ENCODE results near the gene ZKSCAN7.
"Not testable (repeated sequence)": the region's sequence is repeated elsewhere in the genome, so short reads cannot be mapped to it uniquely, and the experiment has no call there.

The ZKSCAN7 gene

GRCh38 chr3:44576613-44577012 is 21.6 kb downstream of the ZKSCAN7 start:
- no peak overlapping the region for H3K27ac ChIP-seq
- TF ChIP-seq ZFX (IDR thresholded peaks at IDR 0.05): no peak
- TF ChIP-seq, protein P1, sequence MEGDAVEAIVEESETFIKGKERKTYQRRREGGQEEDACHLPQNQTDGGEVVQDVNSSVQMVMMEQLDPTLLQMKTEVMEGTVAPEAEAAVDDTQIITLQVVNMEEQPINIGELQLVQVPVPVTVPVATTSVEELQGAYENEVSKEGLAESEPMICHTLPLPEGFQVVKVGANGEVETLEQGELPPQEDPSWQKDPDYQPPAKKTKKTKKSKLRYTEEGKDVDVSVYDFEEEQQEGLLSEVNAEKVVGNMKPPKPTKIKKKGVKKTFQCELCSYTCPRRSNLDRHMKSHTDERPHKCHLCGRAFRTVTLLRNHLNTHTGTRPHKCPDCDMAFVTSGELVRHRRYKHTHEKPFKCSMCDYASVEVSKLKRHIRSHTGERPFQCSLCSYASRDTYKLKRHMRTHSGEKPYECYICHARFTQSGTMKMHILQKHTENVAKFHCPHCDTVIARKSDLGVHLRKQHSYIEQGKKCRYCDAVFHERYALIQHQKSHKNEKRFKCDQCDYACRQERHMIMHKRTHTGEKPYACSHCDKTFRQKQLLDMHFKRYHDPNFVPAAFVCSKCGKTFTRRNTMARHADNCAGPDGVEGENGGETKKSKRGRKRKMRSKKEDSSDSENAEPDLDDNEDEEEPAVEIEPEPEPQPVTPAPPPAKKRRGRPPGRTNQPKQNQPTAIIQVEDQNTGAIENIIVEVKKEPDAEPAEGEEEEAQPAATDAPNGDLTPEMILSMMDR (conservative IDR thresholded peaks at IDR 0.05): no peak

DNA sequence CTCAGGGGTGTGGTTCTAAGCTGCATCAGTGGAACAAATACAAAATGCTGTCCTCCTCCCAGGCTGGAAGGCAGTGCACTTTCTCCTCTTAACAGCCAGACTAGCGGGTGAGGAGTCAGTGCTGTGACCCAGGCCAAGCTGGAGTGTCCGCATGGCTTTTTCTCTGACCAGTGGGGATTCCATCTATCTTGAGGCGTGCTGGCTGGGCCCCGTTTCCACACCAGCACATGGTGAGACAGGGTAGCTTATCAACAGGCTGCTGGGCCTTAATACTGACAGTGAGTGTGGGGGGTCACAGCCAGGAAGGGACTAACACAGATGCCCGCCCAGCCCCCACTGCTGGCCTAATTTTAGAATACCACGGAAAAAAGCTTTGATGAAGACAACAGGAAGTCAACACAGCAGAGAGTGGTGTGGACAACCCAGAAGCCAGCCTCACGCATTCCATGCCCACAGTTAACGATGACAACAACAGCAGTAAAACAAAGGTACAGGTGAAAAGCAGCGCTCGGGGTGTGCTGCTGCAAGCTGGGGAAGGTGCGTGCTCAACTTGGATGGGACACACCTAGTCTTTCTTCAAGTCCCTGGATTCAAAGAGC is 22.5 kb downstream of the ZKSCAN7 start:
- H3K27ac ChIP-seq: not testable (repeated sequence)

DNA sequence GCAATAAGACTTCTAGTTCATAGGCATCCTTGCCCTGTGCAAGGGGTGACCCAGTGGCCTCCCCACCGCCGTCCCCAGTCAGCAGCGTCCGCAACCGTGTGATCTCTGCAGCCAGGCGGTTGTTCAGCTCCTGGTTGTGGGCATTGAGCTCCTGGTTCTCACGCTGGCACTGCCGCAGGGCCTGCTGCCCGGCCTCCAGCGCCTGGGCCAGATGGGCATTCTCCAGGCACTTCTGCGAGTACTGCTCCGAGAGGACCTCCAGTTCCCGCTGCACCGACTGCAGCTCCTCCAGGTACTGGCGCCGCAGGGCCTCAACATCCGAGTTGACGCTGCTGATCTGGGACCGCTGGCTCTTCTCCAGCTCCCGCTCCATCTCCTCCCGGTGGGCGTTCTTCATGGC is 23.3 kb downstream of the ZKSCAN7 start:
- H3K27ac ChIP-seq: not testable (repeated sequence)

GRCh38 chr3:44578924-44579515 is 24.0 kb downstream of the ZKSCAN7 start:
- not testable (repeated sequence) for H3K27ac ChIP-seq

DNA sequence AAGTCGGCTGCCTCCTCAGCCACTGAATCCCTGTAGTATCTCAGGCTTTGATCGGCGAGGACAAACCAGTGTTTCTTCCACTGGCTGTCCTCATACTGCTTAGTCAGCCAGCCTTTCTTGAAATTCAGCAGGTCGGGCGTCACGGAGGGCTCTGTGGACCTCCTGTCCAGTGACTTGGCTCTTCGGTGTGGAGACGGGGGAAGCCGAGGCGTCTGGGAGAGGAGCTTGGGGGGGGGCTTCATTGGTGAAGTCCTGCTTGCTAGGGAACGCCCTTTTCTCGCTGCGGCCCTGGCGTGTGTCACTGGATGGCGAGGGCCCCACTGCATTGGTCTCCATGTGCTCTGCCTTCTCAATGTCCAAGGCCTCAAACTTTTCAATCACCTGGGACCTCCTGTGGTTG is 24.8 kb downstream of the ZKSCAN7 start:
- not testable (repeated sequence) for H3K27ac ChIP-seq

GRCh38 chr3:44580971-44581370 is 26.0 kb downstream of the ZKSCAN7 start:
- H3K27ac ChIP-seq: not testable (repeated sequence)

DNA sequence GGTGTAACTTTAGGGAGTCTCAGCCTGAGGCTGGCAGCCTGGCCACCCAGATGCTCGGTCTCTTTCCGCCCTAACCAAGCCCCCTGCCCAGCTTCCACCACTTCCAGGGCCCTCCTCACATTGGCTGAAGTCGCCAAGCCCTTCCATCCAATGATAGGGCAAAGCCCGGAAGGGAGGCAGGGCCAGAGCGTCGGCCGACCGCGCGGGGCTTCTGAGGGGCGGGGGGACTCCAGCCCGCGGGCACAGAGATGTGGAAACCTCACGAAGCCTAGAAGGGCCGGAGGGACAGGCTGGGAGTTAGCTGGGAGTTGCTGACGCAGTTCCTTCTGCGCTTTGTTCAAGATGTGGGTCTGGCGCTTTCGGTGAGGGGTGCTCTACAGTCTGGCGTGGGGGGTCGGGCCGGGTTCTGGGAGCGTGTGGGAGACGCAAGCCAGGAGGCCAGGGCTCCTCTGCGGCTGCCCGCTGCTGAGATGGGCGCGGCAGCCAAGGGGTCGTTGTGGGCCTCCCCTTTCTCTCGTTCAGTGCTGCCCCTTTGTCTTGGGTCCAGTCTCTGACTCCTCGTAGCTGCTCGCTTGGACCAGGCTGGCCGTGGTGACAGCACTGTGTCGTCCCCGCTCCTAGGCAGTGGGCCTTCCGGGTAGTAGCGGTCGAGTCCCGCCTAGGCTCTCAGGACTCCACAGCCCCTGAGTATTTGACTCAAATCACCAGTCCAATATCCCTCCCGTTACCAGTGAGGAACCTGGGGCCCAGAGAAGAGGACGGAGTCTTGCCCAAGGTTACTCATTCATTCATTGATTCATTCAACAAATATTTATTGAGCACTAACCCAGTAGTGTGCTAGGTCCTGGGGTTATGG is 29.9 kb downstream of the ZKSCAN7 start, which contains the start of gene ZNF660:
Gene ZNF660 (plus strand): TSS at position 319 of the 856 bp plus-strand sequence. CDS start 9,230 bp downstream, outside the sequence.
- TF ChIP-seq ZFX (IDR thresholded peaks at IDR 0.05): no peak
- TF ChIP-seq, protein P1 (conservative IDR thresholded peaks at IDR 0.05): no peak
- no peak within 1 kb of the TSS for H3K27ac ChIP-seq

DNA sequence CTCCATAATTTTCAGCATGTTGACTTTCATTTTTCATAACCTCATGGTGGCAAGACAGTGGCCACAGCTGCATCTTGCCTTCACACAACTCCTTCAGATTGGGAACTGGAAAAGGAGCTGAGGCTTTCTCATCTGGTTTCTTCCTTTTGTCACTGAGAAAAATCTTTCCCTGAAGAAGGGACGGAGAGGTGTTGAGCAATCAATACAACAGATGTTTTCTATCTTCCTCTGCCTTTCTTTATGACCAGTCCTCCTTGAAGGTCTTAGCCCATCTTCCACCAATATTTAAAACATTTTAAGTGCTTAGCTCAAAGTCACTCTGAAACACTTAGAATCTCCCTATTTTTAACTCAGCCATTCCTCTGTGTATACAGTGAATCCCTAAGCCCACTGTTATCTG is 41.6 kb downstream of the ZKSCAN7 start:
- no peak for TF ChIP-seq ZFX (IDR thresholded peaks at IDR 0.05)
- TF ChIP-seq, protein P1 (conservative IDR thresholded peaks at IDR 0.05): no peak
- no peak overlapping the region for H3K27ac ChIP-seq

GRCh38 chr3:44601749-44602148 is 46.8 kb downstream of the ZKSCAN7 start:
- H3K27ac ChIP-seq: no peak overlapping the region
- TF ChIP-seq ZFX (IDR thresholded peaks at IDR 0.05): no peak
- TF ChIP-seq, protein P1 (conservative IDR thresholded peaks at IDR 0.05): no peak

GRCh38 chr3:44612678-44613077 is 57.7 kb downstream of the ZKSCAN7 start:
- H3K27ac ChIP-seq: no peak overlapping the region
- TF ChIP-seq ZFX (IDR thresholded peaks at IDR 0.05): no peak
- TF ChIP-seq, protein P1 (conservative IDR thresholded peaks at IDR 0.05): no peak
